ENCODE data around the gene PTTG1IP. TPM values are rescaled to one million over a fixed set of nuclear protein-coding genes. Genes with fewer than 3 reads are reported as not detected.

The PTTG1IP gene
- total RNA-seq, 2 experiments from 2014 or later, result 38.9 to 58.1 TPM

- H3K9me3 ChIP-seq (ENCODE audit: low read length), result no peaks in the 10 kb centered on the region
- H3K79me2 ChIP-seq (ENCODE audit: insufficient read depth, low read depth, low read length), result peaks cover 21% of the 10 kb centered on the region
- no peak overlapping the region for H3K27ac ChIP-seq (ENCODE audit: low read depth, low read length, poor library complexity, severe bottlenecking)
- CTCF ChIA-PET (ENCODE audit: unreplicated experiment), result no interaction called here
- H3K9me2 ChIP-seq (ENCODE audit: insufficient read depth, low read length), result no peaks in the 10 kb centered on the region
- no peak overlapping the region for H2AFZ ChIP-seq (ENCODE audit: low read length)
- POLR2A ChIA-PET, result interaction anchor here (0.6 kb wide), 1 partner anchor 11 kb away, joined by 4 read pairs; no protein-coding TSS in a partner anchor
- peaks cover 10% of the 10 kb centered on the region for H3K4me1 ChIP-seq (ENCODE audit: insufficient read depth, low read length, poor library complexity, severe bottlenecking)
- no peak overlapping the region for H3K4me3 ChIP-seq (ENCODE audit: low read depth, low read length, poor library complexity, severe bottlenecking)
- TF ChIP-seq EZH2phosphoT487 (IDR thresholded peaks at IDR 0.05; ENCODE audit: borderline replicate concordance, low read depth, low read length), result no peak
- TF ChIP-seq CTCF (conservative IDR thresholded peaks at IDR 0.05; ENCODE audit: low read length), result no peak
- no peak overlapping the region for H3K4me2 ChIP-seq (ENCODE audit: low read length)
- no TSS peak for BruUV-seq (replicated peaks)
- H3K36me3 ChIP-seq (ENCODE audit: insufficient read depth, low read length), result peaks cover 69% of the 10 kb centered on the region
- H4K20me1 ChIP-seq (ENCODE audit: insufficient read depth, low read length), result peaks cover 7% of the 10 kb centered on the region; the same call in 1 of the 2 replicates
- no peak for DNase-seq (ENCODE audit: low spot score)
- intact Hi-C loops (cut with micrococcal nuclease; ENCODE audit: unreplicated experiment), result no loop called here
Measured at GRCh38 chr21:44805226-44805625, 68.3 kb downstream of the PTTG1IP start.

GRCh38 chr21:44804762-44805161 is 68.7 kb downstream of the PTTG1IP start:
- intact Hi-C loops (cut with micrococcal nuclease; ENCODE audit: unreplicated experiment), result no loop called here

More at GRCh38 chr21:44804762-44805161, 68.7 kb downstream of the PTTG1IP start:
- Histone ChIP-seq H3K79me2 (ENCODE audit: insufficient read depth, low read depth, low read length) (peaks cover 25% of the 10 kb centered on the region), H3K9me3 (ENCODE audit: low read length) (no peaks in the 10 kb centered on the region), H3K4me3 (ENCODE audit: low read depth, low read length, poor library complexity, severe bottlenecking) (no peak overlapping the region), H3K4me2 (ENCODE audit: low read length) (no peak overlapping the region), H3K9me2 (ENCODE audit: insufficient read depth, low read length) (no peaks in the 10 kb centered on the region), H3K27ac (ENCODE audit: low read depth, low read length, poor library complexity, severe bottlenecking) (no peak overlapping the region), H3K4me1 (ENCODE audit: insufficient read depth, low read length, poor library complexity, severe bottlenecking) (peaks cover 14% of the 10 kb centered on the region), H4K20me1 (ENCODE audit: insufficient read depth, low read length) (peaks cover 9% of the 10 kb centered on the region), H2AFZ (ENCODE audit: low read length) (no peak overlapping the region), H3K36me3 (ENCODE audit: insufficient read depth, low read length) (peaks cover 69% of the 10 kb centered on the region)
- TF ChIP-seq CTCF (conservative IDR thresholded peaks at IDR 0.05; ENCODE audit: low read length) (no peak), EZH2phosphoT487 (IDR thresholded peaks at IDR 0.05; ENCODE audit: borderline replicate concordance, low read depth, low read length) (no peak)
- ChIA-PET POLR2A (interaction anchor here (0.6 kb wide), 1 partner anchor 10 kb away, joined by 4 read pairs; no protein-coding TSS in a partner anchor), CTCF (ENCODE audit: unreplicated experiment) (no interaction called here)
- no peak for DNase-seq (ENCODE audit: low spot score)
- BruUV-seq (replicated peaks), result no TSS peak

Measured in OCI-LY7 (cell line).